ENCODE data around the gene JMJD1C. TPM values are rescaled to one million over a fixed set of nuclear protein-coding genes. Genes with fewer than 3 reads are reported as not detected.
A peak's percentile ranks its signal among the peaks of the same experiment; 100 is the strongest.
"Not testable (repeated sequence)": the region's sequence is repeated elsewhere in the genome, so short reads cannot be mapped to it uniquely, and the experiment has no call there.

Gene JMJD1C
- polyA plus RNA-seq, 1 donor: 79.5 TPM

DNA sequence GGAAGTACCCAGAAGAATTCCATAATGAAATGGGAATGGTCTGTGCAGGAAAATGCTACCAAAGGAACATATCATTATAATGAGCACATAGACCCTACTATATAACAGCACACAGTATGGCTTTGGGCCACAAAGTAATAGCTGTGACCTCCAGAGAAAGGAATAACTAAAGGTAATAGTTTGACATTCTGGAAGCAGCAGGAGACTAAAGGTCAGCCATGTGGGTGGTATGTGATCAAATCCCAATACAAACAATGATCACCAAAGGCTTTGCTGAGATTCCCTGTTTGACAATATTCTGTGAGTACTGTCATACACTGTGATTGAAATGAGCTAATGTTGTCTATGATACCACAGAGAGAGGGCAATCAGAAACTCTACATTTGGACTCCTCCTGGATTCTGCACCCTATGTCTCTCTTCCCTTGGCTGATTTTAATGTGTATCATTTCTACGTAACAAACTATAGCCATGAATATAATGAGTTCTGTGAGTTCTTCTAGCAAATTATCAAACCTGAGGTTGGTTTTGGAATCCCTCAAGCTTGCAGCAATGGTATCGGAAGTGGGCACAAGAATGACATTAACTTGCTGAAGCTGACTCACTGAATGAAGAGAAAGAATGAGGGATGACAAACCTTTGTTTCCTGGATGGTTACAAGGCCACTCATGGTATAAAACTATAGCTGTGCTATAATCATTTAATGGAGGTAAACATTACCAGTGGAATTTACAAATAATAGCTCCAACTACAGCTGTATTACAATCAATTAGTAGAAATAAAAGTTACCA, 99.6 kb downstream of the JMJD1C start:
- DNase-seq (ENCODE audit: low read depth): no peak

DNA sequence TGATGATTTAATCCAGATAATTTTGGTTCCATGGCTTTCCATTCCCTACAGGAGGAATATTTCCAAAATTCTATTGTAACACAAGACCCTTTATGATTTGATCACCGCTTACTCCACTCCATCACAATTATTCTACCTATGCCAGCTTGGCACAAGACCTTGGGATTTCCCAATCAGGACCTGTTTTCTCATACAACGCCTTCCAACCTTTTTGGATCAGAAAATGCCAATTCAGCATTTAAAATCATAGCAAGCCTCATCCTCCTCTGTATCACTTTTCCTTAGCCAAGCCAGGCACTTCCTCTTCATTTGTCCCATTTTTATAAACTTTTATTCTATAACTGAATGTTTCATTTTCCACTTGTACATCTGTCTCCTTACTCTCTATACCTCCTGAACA, 100.9 kb downstream of the JMJD1C start:
- no peak for DNase-seq (ENCODE audit: low read depth)

DNA sequence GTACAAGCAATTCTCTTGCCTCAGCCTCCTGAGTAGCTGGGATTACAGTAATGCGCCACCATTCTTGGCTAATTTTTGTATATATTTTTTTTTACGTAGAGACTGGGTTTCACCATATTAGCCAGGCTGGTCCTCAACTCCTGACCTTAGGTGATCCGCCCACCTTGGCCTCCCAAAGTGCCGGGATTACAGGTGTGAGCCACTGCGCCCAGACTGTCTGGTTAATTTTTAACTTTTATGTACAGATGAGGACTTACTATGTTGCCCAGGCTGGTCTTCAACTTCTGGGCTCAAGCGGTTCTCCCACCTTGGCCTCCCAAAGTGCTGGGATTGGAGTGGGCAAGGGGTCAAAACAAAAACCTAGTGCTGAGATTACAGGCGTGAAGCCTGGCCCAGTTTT, 101.8 kb downstream of the JMJD1C start:
- no peak for DNase-seq (ENCODE audit: low read depth)

DNA sequence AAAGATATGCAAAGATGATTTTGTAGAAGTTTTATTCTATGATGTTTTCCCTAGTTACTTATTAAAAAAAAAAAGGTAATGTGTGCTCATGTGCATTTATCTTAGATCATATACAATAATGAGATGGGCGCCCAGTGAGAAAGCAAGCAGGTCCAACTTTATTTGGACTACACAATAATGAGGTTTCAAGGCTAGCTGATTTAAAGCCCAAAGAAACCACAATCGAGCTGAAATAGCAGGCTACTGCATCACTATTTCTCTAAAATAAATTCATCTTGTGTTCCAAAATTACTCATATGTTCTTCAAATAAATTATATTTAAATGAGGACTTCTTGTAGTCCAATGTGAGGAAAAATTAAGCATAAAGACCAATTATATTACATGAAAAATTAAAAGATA, 110.1 kb downstream of the JMJD1C start:
- no peak for DNase-seq (ENCODE audit: low read depth)

DNA sequence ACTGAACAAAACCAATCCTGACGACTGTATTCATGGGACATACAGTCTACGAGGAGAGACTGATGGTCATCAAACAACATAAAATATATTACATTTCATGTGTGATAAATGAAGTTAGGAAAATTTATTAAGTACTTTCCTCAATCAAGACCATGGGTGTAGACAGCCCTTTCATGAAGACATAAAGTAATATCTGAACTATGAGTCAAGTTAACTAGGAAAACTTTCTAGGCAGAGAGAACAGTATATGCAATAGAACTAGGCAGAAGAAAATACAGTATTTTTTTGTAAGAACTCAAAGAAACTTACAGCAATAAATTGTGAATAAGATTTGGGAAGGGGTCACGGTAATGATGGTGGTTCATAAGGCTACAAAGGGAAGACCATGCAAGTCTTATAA, 112.8 kb downstream of the JMJD1C start:
- DNase-seq (ENCODE audit: low read depth): no peak

DNA sequence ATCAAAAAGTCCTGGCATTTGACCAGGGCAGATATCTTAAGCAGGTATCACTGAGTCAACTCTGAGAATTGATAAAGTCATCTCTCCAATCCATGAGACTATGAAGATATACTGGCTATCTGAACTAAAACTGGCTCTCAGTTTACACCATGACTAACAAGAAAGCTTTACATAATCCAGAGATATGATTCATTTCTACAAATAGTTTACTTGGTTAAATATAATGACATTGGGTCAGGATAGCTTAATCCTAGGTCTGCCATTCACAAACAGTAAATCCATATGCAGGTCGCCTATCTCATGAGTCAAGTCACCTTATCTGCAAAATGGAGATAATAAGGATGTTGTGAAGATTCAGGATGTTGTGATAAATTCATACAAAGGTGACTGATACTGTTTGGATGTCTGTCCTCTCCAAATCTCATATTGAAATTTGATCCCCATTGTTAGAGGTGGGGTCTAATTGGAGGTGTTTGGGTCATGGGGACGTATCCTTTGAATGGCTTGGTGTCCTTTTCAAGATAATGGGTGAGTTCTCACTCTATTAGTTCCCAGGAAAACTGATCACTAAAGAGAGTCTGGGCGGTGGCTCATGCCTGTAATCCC, 117.4 kb downstream of the JMJD1C start:
- DNase-seq (ENCODE audit: low read depth): no peak

DNA sequence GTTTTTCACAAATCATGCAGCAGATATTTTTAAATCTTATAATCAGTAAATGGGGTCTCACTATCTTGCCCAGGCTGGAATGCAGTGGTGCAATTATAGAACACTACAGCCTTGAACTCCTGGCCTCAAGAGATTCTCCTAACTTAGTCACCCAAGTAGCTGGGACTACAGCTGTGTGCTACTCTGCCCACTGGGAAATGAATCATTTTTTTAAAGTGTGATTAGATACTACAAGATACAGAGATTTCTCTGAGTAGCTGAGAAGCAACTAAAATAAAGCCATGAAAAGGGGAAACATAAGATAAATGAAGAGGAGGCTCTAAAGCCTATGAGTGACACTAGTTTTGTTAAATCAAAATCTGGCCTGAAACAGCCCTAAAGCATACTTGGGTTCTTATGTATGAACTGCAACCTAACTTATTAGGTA, 119.7 kb downstream of the JMJD1C start:
- DNase-seq (ENCODE audit: low read depth): no peak

DNA sequence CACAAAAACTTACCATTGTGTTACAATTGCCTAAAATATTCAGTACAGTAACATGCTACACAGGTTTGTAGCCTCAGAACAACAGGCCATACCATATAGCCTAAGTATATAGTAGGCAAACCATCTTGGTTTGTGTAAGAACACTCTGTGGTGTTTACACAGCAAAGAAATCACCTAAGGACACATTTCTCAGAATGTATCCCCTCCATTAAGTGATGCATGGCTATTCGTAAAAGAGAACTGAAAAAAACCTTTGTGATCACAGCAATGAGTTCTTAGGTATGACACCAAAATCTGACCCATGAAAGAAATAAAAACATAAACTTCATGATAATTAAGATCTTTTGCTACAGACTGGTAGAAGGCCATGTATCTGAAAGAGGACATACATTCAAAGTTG, 121.5 kb downstream of the JMJD1C start:
- no peak for DNase-seq (ENCODE audit: low read depth)

DNA sequence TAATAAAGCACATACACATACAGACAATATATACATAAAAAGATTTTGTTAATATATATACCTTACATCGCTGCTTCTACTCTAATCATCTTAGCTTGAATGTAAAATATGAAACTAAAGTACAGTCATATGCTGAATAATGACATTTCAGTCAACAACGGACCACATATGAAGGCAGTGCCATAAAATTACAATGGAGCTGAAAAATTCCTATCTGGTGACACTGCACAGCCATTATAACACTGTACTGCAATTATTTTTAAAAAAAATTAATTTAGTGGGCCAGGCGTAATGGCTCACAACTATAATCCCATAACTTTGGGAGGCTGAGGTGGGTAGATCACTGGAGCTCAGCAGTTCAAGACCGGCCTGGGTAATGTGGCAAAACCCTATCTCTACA, 122.3 kb downstream of the JMJD1C start:
- DNase-seq (ENCODE audit: low read depth): no peak

DNA sequence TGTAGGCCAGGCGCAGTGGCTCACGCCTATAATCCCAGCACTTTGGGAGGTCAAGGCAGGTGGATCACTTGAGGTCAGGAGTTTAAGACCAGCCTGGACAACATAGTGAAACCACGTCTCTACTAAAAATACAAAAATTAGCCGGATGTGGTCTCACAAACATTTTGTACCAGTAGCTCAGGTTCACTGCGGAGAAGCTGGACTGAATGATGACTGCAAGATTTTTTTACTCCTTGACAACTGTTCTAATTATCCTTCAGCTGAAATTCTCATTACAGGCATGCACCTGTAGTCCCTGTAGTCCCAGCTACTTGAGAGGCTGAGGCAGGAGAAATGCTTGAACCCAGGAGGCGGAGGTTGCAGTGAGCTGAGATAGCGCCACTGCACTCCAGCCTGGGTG, 126.1 kb downstream of the JMJD1C start:
- DNase-seq (ENCODE audit: low read depth): not testable (repeated sequence)

DNA sequence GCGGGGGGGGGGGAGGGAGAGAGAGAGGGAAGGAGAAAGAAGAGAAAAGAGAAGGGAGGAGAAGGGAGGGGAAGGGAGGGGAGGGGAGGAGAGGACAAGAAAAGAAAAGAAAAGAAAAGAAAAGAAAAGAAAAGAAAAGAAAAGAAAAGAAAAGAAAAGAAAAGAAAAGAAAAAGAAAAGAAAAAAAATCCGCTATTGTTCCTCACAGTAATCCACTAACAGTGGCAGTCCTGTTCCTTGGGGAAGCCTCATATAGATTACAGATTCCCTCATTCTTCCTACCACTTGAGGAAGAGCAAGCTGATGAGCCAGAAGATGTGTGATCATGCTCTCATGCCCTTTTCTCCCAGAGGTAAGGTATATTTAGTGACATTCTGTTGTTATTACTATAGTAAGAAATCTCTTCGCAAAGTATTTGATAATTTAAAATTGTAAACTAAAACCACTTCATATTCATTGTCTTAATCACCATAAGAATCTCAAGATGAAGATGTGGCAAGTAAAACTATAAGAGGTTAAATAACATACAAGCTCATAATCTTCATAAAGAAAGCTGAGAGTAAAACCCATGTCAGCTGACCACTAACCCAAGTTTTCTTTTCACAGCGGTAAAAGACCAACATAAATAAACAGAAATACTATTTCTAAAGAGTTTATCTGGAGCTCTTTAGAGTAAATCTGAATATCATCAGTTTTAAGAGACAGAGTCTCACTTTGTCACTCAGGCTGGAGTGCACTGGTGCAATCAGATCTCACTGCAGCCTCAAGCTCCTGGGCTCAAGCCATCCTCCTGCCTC, 128.1 kb downstream of the JMJD1C start:
- DNase-seq (ENCODE audit: low read depth): no peak

DNA sequence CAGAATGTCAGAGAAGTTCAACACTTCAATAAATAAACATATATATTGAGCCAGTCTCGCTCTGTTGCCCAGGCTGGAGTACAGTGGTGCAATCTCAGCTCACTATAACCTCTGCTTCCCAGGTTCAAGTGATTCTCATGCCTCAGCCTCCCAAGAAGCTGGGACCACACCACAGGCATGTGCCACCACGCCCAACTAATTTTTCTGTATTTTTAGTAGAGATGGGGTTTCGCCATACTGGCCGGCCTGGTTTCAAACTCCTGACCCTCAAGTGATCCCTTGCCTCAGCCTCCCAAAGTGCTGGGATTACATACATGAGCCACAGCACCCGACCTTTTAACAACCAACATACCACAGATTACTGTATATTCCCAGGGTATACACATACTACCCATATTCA, 134.2 kb downstream of the JMJD1C start:
- no peak for DNase-seq (ENCODE audit: low read depth)

DNA sequence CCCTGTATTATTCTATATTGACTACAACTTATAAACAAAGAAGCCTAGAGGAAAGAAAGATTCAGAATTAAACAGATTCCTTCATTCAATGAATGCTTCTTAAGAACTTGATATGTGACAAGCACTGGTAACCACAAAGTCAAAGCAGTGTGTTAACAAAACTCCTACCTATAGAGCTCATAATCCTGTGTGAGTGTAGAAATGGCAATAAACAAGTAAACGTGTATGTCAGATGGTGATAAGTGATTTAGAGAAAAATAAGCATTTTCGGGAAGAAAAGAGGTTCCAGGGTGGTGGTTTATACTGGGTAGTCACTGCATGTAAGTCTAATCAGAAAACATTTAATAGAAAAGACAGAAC, 141.3 kb downstream of the JMJD1C start:
- no peak for DNase-seq (ENCODE audit: low read depth)

DNA sequence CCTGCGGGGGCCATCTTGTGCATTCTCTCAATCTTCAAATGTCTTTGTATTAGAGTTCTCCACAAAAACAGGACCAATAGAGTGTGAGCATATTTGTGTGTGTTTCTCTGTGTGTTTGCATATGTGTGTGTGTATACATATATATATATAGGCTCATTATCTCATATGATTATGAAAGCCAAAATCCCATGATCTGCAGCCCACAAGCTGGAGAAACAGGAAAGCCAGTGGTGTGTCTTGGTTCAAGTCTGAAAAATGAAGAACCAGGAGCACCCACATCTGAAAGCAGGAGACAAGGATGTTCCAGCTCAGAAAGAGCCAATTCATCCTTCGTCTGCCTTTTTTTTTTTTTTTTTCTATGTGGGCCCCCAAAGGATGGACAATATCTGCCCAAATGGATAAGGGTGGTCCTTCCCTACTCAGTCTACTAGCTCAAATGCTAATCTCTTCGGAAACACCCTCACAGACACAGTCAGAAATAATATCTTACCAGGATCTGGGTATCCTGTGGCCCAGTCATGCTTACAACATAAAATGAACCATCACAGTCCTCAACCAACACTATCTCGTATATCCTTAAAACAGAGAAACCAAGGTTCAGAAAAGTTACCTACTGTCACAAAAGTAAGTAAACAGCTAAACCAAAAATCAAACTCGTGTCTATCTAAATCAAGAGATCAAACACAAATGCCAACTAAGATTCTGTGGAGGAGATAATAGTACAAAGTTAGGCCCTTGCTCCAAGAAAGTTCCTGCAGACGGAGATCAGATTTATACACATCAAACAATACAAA, 141.9 kb downstream of the JMJD1C start:
- no peak for DNase-seq (ENCODE audit: low read depth)

DNA sequence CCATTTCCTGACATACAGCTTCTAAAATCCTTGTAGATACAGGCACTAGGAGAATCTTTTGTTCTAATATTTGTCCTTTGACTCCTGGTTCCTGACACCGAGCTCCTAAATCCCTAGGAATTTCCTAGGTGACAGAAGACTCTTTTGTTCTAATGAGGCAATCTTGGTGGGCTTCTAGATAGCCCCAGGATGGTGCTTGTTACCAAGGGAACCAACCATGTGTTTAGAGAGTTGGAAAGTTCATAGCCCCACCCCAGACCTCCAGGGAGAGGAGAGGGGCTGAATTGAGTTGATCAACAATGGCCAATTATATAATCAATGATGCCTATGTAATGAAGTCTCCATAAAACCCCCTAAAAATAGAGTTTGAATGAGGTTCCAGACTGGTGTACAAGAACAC, 145.1 kb downstream of the JMJD1C start:
- DNase-seq (ENCODE audit: low read depth): no peak

DNA sequence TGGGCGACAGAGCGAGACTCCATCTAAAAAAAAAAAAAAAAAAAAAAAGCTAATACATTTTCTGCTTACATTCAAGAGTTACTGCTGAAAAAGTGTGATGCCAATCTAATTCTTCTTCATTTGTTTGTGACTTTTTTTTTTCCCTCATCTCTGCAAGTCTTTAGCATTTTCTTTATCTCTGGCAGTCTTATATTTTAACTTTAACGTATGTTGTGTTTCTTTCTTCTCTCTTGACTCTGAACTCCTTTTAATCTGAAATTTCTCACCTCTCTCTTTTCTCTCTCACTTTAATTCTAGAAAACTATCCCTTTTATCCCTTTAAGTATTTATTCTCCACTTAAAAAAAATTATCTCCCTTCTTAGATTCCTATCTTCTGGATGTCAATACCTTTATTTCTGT, 146.5 kb downstream of the JMJD1C start:
- no peak for DNase-seq (ENCODE audit: low read depth)

DNA sequence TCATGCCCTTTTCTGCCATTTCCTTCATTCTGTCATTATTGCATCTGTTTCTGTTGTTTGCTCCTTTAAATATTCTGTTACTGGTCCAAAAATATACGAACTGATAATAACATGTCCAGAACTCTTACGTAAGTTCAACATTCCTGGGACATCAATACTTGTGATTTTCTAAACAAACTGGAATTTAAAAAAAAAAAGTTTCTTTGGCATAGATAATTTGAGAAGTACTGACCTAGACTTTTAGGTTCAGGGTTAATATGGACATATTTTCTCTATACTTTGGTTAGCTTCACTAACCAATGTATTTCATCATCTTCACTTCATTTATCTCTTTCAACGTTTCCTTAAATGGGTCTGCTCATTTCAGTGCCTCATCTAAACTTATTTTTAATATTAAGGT, 147.3 kb downstream of the JMJD1C start:
- no peak for DNase-seq (ENCODE audit: low read depth)

DNA sequence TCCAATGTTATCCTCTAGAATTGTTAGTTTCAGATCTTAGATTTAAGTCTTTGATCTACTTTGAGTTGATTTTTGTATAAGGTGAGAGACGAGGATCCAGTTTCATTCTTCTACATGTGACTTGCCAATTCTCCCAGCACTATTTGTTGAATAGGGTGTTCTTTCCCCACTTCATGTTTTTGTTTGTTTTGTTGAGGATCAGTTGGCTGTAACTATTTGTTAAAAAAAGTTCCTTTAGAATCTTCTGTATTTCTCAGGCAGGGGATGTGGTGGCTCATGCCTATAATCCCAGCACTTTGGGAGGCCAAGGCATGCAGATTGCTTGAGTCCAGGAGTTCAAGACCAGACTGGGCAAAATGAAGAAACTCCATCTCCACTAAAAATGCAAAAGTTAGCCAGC, 151.8 kb downstream of the JMJD1C start:
- no peak for DNase-seq (ENCODE audit: low read depth)

DNA sequence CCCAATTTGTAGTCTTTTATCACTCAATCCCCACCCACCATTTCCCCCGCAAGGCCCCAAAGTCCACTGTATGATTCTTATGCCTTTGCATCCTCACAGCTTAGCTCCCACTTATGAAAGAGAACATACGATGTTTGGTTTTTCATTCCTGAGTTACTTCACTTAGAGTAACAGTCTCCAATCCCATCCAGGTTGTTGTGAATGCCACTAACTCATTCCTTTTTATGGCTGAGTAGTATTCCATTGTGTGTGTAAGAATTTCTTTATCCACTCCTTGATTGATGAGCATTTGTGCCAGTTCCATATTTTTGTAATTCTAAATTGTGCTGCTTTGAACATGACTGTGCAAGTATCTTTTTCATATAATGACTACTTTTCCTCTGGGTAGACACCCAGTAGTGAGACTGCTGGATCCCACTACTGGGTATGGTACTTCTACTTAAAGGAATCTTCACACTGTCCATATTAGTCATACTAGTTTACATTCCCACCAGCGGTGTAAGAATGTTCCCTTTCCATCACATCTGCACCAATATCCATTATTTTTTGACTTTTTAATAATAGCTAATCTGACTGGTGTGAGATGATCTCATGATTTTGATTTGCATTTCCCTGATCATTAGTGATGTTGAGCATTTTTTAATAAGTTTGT, 152.6 kb downstream of the JMJD1C start:
- DNase-seq (ENCODE audit: low read depth): no peak

DNA sequence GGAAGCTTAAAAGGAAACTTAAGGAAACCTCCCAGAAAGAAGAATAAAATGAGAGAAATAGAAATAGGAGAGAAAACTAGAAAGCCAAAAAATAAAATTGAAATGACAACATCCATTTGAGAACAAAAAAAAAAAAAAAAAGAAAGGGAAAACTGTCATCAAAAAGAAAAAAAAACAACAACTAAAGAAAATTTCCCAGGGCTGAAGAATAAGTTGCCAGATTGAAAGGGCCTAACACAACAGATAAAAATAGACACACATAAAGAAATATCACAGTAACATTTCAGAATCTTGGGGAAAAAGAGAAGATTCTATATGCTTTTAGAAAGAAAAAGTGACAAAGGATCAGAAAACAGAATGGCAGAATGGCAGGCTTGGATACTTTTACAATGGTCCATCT, 157.1 kb downstream of the JMJD1C start:
- DNase-seq (ENCODE audit: low read depth): peak; percentile 1

DNA sequence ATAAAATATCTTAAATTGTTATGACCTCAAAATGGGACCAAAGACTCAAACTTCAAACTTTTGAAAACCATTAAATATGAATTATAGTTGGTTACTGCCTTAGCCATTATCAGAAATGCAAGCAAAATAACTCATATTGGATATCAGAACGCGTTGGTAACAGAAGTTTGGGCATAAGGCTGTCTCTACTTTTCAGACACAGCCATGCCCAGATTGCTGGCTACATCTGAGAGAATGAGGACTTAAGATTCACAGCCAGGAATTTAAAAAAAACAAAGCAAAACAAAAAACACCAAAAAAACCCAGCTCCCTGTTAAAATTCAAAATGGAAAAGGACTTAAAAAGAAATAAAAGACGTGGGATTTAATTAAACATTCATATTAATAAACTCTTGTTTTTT, 161.6 kb downstream of the JMJD1C start:
- no peak for DNase-seq (ENCODE audit: low read depth)

DNA sequence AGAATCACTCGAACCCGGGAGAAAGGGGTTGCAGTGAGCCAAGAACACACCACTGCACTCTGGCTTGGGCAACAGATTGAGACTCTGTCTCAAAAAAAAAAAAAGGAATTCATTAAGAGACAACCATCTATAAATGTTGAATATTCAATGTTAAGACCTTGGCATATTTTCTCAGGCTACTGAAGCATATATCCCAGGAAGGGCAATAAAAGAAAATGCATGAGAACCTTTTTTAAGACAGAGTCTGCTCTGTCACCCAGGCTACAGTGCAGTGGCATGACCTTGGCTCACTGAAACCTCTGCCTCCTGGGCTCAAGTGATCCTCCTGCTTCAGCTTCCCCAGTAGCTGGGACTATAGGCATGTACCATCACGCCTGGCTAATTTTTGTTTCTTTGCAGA, 165.0 kb downstream of the JMJD1C start:
- no peak for DNase-seq (ENCODE audit: low read depth)

Data from forelimb muscle (tissue), 1 donor.